Ramos (cell line): ENCODE data around the gene ZBTB7C.

Experiments
- in situ Hi-C: fragments of 300-500 bp; cut with MboI; formaldehyde crosslinking; loops from one replicate; pipeline ENCODE4 v1.14.3; 2022; ENCODE audit warnings: low sequenced_read_pairs; ENCODE audit not compliant: unreplicated experiment

ZBTB7C gene

DNA sequence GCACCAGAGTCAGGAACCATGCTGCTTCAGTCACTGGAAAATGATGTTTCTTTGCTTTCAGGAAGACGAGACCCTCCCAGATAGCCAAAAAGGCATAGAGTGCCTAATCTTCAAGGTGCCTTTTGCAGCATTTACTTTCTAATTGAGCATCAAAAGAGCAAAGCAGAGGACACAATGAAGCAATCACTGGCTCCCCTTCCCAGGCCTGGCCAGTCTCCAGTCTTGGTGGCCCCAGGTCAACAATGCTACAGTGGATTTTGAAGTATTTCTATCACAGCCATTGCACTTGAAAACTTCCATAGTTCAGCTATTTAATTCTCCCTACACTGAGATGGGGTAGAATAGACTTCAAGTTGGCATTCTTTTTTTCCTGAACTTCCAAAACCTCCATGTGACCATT lies 15.4 kb downstream of the ZBTB7C start:
- in situ Hi-C loops = no loop called here

DNA sequence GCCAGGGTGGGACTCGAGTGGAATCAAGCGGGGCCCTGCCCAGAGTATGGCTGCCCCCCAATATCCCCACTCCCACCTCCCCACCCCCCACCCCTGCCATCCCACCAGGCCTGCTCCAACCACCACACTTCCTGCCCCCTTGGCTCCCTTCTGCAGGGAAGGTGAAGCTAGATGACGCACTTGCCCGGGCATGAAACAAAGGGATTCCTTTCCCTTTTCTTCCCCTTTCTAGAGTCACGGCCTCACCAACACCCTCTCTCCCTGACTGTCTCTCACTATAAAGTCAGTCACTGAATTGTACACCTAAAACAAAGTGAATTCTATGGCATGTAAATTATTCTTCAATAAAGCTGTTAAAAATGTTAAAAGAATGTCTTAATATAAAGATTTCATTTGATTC lies 16.0 kb downstream of the ZBTB7C start:
- in situ Hi-C loops = no loop called here

DNA sequence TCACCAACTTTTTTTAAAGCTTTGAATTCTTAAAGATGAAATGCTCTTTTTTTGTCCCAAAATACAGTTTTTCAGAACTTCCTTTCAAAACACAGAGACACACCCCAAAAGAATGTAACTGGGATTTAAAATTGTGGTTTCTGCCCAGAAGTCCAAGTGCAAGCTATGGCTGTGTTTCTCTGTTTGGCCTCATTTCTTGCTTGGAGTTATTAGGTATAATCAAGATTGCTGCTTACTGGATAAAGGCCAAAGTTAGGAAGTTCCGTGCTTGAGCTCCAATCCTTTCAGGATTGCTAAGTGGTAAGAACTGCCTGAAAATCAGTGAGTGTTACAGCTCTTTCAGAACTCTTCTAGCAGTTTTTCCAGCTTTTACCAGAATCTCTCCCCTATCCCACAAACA lies 16.9 kb downstream of the ZBTB7C start:
- in situ Hi-C loops = no loop called here

DNA sequence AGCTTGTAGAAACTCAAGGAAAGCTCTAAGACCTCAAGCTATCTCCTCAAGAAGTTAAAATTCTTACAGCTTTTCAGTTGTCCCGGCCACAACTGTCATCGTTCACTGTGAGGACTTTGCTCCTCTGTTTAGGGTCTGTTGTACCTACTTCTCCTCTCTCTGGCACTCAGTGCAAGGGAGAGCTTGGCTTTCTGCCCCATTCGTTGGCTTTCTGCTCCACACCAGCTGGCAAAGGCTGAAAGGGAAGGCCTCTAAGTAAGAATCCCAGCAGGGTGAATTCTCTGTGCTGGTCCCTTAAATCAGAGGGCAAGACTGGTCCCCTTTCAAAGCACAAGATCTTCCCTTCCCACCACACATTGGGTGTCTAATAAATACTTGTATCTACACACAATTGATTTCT lies 17.3 kb downstream of the ZBTB7C start:
- in situ Hi-C loops = no loop called here

DNA sequence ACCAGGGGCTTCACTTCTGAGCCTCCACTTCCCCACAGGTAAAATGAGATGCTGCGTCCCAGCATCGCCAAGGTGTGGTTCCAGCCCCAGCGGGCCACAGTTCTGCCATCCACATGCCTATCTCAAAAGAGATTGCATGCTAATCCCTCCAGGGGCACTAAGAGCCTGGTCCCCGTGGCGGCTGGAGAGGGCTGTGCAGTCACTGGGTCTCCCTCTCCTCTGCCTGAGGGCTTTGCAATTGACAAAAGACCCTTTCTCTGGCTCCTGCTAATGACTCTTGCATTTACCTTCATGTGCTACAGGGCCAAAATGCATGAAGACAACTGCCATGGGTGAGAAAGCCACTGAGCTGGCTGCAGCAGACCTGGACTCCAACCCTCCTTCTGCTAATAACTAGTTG lies 18.5 kb downstream of the ZBTB7C start:
- in situ Hi-C loops = no loop called here

DNA sequence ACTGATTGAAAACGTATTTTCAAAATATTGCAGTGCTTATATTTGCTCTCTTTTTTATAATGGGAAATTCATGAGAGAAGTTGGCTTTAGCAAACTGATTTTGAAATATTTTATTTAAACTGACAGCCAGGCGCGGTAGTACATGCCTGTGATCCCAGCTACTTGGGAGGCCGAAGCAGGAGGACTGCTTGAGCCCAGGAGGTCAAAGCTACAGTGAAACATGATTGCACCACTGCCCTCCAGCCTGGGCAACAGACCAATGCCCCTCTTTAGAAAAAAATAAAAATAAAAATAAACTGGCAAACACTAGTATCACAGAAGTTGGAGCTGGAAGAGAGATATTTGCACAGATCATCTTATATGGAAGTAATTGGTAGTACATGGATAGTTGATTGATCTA lies 20.7 kb downstream of the ZBTB7C start:
- in situ Hi-C loops = no loop called here

DNA sequence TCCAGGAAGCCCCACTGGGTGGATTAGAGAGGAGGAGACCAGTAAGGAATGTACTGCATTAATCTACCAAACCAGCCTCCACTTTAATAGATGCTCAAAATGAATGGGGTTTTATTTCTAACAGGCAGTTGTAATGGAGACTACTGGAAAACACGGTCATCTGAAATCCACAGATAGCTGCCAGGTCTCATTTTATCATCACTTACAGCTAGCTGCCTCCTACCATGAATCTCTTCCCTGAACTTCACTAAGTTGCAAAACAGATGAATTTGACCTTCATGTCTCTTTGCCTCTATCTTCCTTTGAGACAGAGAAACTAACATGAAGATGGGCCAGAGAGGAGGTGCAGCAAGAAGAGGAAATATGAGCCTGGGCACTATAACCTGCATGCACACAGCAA lies 21.9 kb downstream of the ZBTB7C start:
- in situ Hi-C loops = no loop called here

DNA sequence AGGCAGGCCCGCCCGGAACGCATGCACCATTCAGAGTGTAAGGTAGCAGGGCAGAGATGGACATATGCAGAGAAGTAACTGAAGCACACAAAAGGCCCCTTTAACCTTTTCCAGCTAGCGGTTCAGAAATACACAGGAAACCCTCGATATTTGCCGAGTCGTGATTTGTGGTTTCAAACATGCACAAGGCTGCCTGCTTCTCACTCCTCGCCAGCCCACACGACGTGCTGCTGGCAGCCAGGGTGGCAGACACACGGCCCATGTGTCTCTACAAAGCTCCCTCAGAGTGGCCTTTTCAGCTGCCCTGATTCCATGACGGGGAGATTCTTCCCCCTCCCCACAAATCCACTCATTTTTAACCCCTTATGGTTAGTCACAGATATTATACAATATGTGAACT lies 23.6 kb downstream of the ZBTB7C start:
- in situ Hi-C loops = no loop called here

DNA sequence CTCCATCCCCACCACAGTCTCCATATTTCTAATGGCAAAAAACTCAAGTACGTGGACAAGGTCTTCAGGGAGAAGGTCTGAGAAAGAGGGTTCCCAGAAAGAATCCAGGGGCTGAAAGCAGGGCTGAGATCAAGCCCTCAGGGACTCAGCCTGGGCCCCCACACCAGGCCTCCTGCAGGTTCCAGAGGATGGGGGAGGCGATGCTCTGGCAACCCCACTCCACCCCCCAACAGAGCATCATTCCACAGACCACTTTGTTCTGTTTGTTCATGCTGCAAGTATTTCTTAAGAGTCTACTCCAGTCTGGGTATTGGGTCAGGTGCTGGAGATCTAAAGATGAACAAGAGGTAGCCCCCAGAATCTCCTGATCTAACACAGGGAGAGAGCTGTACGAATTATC lies 32.2 kb downstream of the ZBTB7C start:
- in situ Hi-C loops = no loop called here

DNA sequence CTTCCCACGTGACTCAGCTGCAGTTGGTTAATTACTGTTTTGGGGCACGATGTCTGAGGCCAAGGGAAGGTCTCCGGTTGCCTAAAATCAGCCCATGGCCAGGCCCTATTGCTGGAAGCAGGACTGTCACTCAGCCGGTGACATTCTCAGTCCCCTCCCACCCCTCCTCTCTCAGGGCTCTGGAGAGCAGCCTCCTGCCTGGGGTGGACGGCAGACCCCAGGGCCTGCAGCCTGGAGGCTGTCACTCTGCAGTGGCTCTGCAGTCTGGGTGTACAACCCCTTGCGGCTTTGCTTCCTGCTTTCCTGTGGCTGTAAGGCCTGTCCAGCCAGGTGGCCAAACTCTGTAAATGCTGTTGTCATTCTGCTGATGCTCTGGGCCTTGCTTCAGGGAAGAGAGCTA lies 32.8 kb downstream of the ZBTB7C start:
- in situ Hi-C loops = no loop called here

DNA sequence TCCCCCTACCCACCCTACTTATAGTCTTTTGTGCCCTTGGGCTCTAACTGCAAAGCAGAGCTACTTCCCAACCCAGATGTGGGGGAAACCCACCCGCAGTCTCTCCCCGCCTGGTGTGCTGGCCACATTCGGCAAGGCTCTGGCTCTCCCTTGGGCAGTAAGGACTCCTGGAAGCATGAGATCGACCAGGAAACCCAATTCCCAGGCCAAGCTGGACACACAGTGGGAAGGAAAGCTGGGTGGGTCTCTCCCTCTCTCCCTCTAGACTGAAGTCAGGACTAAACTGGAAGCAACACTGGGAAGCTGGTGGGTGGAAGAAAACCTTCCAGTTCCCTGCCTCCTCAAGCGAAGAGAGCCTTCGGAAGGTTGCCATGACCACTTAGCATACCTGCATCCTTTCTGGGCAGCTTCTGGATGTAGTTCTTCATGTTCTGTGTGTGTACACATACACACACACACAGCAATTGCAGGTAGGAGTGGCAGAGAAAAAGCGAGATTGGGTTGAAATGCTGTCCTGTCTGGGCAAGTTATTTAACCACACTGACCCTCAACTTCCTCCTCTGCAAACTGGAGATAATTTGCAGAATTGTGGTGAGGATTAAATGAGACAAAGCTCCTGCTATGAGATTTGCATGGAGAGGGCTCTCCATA lies 33.9 kb downstream of the ZBTB7C start:
- in situ Hi-C loops = no loop called here

DNA sequence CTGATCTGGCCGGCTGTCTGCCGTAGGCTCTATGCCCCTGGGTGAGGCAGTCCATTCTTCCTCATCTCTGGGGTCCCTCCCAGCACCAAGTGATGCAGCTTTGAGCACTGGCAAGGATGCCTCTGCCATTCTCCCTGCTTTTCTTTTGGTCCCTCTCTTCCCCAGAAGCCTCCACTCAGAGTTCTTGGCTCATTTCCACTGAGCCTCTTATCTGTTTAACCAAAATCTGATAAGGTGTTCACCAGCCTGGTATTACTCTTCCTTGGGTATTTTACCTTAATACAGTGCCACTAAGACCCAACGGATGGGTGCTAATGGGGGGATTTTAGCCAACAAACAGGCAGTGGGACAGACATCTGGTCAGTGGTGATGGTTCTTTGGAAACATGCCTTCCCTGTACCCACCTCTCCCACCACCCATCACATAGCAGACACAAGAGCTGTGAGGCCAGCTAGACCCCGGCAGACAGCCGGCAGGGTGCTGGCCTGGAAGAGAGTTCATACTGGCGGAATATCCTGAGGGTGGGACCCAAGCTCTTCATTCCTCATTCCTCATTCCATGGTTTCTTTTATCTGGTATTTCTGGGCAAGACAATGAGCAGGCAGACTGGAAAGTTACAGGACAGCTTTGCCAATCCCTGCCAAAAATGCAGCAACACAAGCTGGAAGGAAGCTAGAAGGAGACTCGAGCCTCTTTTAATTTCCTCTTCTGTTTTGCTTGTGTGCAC lies 34.6 kb downstream of the ZBTB7C start:
- in situ Hi-C loops = no loop called here

DNA sequence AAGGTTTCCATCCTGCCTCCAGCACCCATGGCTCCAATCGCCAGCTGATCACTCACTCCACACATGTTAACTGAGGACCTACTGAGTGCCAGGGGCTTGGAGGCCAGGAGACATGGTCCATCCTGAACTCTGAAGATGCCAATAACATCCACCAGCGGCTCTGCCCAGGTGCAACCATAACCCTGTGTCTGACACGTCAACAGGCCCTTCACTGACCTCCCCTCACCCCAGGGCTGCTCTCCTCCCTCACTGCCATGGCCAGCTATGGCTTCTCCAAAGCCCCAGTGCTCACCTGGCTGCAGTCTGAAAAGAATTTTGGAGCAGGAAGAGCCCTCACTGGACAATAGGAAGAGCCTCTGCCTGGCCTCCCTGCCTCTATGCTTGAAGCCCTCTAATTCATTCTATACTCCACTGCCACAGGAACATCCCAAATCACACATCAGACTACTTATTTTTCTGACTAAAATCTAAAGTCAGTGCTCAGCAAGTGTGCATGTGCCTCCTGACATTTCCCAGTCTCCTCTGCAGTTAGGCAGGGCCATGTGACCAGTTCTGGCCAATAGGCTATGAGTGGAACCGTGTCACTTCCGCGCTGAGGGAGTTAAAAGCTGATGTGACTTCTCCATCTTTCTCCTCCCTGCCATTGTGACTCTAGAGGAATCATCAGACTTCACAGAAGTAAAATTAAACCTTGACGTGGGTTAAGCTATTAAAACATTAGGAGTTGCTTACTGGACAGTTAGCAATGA lies 37.2 kb downstream of the ZBTB7C start:
- in situ Hi-C loops = no loop called here

DNA sequence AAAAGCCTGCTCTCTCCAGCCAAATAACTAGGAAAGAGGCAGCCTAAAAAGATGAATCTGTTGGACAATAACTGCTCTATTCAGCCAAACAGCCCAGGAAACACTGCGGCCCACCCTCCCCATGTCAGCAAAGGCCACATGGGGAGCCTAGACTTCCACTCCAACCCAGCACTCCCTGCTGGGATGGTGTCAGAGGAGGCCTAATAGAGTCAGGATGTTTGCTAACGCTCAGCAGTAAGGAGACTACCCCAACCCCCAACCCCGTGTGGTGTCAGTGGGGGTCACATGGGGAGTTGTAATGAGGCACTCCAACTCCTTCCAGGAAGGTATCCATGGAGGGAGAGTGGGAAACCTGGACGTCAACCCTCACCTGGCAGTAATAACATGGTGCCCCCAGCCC lies 41.6 kb downstream of the ZBTB7C start:
- in situ Hi-C loops = no loop called here

DNA sequence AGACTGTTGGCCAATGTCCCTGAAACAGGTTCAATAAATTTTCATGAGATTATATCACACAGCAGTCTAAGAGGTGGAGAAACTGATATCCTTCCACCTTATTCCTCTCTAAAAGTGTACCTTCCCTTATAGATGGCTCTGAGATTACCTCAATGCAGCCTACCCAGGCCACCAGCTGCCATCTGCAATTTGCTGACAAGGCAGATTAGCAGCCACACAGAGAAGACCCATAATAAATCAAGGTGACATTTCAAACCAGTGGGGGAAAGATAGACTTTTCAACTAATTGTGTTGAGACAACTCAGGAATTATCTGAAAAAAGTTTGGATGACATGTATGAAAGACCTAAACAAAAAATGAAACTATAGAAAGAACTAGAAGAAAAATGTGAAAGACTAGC lies 43.2 kb downstream of the ZBTB7C start:
- in situ Hi-C loops = no loop called here

DNA sequence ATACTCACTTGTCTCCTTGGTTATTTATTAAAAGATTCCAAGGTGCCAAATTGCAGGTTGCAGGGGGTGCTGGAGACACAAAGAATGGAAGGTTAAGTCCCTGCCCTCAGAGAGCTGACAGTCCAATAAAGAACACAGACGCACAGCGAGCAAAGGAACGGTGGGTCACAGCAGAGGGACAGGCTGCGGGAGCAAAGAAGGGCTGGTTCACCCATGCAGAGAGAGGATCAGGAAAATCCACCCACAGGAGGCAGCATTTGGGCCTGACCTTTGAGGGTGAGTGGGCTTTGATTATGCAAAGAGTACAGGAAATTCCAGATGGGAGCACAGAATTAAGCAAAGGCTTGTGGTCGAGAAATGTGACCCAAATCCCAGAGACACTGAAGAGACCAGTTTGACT lies 45.0 kb downstream of the ZBTB7C start:
- in situ Hi-C loops = no loop called here

DNA sequence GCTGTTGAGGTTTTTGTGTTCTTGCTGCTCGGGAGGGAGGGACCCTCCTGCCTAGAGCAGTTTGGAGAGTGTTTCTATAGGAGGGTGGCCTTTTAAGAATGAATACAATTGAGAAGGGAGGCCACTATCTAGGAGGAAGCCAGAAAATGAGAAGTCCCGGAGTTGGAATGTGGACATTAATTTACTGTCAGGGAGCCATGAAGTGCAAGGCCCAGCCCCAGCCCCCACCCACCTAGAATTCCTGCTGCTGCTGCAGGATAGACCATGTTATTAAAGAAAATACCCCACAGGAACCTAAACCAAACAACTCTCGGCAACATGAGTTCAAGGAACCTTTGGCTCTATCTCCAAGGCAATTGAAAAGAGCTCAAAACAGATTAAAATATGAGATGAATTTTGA lies 46.0 kb downstream of the ZBTB7C start:
- in situ Hi-C loops = no loop called here

DNA sequence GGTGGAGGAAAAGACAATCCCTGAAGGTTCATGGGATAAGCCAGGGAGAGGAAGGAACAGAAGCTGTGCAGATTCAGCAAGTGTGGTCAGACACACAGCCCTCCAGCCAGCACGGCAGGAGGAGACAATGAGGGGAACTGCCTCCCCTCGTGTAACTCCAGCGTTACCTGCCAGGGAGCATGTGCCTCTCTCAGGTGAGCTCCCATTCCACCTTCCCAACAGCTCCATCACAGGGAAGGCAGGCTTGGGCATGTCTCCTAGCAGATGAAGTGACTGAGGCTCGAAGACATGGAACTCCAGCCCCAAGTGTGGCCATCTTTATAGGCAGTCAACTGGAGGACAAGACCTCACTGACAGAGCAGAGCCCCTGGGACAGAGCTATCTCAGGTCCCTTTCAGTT lies 47.4 kb downstream of the ZBTB7C start:
- in situ Hi-C loops = no loop called here

DNA sequence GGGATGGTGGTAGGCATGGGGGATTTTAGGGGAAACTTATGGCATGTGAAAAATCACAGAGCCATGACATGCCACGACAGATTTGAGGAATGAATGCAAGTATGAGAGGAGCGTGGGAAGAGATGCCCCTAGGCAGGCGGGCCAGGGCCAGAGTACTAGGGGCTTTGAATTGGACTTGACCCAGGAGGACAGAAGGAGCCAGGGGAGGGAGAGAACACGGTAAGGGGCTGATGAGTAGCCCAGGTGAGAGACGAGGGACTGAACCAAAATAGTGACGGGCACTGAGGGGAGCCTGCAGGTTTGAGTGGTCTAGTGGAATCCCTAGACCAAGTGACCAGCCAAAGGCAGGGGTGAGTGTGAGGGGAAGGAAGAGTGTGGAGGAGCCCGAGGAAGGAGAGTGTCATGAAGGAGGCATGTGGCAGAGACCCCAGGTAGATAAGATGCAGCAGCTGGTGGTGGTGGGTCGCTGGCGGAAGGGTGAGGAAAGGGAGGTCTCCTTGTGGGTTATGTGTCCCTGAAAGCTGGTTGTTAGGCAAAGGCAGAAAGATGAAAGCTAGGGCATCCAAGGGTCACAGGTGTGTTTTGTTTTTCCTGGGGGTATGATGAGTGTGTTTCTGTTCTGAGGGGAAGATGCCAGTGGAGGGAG lies 48.7 kb downstream of the ZBTB7C start:
- in situ Hi-C loops = no loop called here

DNA sequence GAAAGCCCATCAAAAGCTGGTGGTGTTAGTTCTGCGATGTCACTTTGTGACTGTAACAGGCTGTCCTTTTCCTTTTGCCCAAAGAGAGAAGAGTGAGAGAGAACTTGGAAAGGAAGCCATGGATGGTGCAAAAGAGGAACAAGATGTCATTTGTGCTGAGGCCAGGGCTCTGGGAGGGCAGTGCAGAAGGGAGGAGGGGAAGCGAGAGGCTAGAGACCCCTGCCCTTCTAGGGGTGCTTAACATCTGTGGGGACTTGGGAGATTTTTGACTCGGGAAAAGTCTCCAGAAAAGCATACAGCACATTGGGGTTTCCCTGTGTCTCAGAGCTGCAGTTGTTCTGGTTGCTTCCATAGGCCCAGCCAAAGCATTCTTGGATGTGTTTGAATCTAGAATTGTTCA lies 49.6 kb downstream of the ZBTB7C start:
- in situ Hi-C loops = no loop called here

DNA sequence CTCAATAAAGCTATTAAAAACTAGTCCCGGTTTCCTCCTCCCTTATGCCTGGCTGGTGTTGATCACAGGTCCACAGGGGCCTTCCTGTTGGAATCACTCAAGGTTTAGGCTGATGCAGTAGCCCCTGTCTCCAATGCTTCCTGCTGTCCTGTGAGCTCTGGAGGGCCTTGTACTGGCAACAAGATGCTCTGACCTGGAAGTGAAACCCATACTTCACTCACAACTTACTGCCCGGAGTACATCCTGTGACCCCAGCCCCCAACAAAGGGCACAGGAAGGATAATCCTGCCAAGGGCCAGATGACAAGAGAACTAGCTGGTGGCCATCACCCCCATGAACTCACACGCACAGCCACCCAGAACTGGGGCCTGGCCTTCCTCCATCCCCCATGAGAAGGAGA lies 50.3 kb downstream of the ZBTB7C start:
- in situ Hi-C loops = no loop called here
